GM23248 (cell line): ENCODE data around the gene SLC44A2.

Source experiments
- EZH2 ChIP-seq: fragments of 200-600 bp; sonication (generic); IDR thresholded peaks from 2 replicates; pipeline ENCODE4 v1.6.1; 2018; ENCODE audit warnings: antibody characterized with exemption, mild to moderate bottlenecking; ENCODE audit not compliant: insufficient read depth, poor library complexity, severe bottlenecking
- EZH2phosphoT487 ChIP-seq: fragments of 200-600 bp; sonication (generic); IDR thresholded peaks from 2 replicates; pipeline ENCODE4 v1.6.1; 2018; ENCODE audit warnings: antibody characterized with exemption, moderate library complexity, mild to moderate bottlenecking, low read depth; ENCODE audit not compliant: insufficient read depth

DNA sequence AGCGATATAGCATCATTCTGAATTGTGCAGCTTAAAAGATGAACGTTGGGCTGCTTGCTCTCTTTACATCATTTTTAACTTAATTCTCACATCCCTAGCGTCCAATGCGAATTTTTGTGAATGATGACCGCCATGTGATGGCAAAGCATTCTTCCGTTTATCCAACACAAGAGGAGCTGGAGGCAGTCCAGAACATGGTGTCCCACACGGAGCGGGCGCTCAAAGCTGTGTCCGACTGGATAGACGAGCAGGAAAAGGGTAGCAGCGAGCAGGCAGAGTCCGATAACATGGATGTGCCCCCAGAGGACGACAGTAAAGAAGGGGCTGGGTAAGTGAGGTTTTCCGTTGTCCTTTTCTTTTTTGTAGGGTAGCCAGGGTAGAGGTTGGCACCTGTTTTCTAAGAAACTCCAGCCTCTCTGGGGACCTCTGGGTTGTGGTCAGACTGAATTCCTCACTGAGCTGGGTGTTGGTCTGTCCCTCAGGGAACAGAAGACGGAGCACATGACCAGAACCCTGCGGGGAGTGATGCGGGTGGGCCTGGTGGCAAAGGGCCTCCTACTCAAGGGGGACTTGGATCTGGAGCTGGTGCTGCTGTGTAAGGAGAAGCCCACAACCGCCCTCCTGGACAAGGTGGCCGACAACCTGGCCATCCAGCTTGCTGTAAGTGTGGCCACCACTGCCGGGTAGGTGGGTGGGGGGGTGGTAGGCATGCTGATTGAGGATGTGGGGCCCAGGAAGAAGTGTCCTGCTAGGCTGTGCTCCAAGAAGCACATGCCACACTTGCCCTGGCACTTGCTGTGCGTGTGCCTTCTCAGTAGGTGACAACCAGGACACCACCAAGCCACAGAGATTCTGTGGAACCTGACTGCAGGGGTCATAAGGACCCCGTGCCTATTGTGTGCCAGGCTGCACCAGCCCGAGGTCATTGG lies 45.8 kb downstream of the SLC44A2 start:
- TF ChIP-seq EZH2 (no peak), EZH2phosphoT487 (no peak)
